ENCODE results near the gene PAK4. TPM values are rescaled to one million over a fixed set of nuclear protein-coding genes. Genes with fewer than 3 reads are reported as not detected.

Gene PAK4
- total RNA-seq, 1 experiment from 2014 or later = 63.1 TPM

DNA sequence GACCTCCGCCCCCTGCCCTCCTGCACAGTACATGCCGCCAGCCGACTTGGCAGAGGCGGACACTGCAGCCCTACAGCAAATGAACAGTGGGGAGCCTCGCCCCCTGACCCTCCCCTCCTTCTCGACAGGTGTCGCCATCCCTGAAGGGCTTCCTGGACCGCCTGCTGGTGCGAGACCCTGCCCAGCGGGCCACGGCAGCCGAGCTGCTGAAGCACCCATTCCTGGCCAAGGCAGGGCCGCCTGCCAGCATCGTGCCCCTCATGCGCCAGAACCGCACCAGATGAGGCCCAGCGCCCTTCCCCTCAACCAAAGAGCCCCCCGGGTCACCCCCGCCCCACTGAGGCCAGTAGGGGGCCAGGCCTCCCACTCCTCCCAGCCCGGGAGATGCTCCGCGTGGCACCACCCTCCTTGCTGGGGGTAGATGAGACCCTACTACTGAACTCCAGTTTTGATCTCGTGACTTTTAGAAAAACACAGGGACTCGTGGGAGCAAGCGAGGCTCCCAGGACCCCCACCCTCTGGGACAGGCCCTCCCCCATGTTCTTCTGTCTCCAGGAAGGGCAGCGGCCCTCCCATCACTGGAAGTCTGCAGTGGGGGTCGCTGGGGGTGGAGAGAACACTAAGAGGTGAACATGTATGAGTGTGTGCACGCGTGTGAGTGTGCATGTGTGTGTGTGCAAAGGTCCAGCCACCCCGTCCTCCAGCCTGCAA is 52.9 kb downstream of the PAK4 start:
- Mint-ChIP-seq H3K9me3 (no peaks in the 10 kb centered on the region), H3K36me3 (ENCODE audit: insufficient read depth in 1 of 3, low read depth in 3 of 3) (peaks cover 2 to 41% (median 27%) of the 10 kb centered on the region in 3 experiments; a peak in 6 of 7 replicates), H3K27ac (no peak overlapping the region), H3K27me3 (ENCODE audit: low read depth) (no peaks in the 10 kb centered on the region), H3K4me1 (0 out of 4 replicates have a peak, but pooled peaks cover 0 to 2% of the 10 kb centered on the region in 2 experiments), H3K4me3 (no peak overlapping the region)
- Histone ChIP-seq H2BK12ac (ENCODE audit: insufficient read length, low read depth, low read length) (no peak overlapping the region), H3T11ph (ENCODE audit: low read length) (no peak overlapping the region), H3K27me3 (ENCODE audit: insufficient read depth, low read length) (no peaks in the 10 kb centered on the region), H3K56ac (ENCODE audit: insufficient read length, low read depth, low read length) (no peak overlapping the region), H3K23me2 (ENCODE audit: insufficient read length, low read depth, low read length, poor library complexity, severe bottlenecking) (no peaks in the 10 kb centered on the region), H3K4me2 (ENCODE audit: insufficient read depth, insufficient read length, low read length) (no peak overlapping the region), H3K4me1 (ENCODE audit: insufficient read depth, low read length) (no peaks in the 10 kb centered on the region), H3K9me3 (ENCODE audit: control insufficient read depth, low read depth, low read length) (no peaks in the 10 kb centered on the region), H4K8ac (replicated peaks; ENCODE audit: insufficient read length, low read depth, low read length) (no peak overlapping the region), H3K9ac (ENCODE audit: extremely low read depth, insufficient read length, low read length) (no peak overlapping the region), H3K4ac (ENCODE audit: low read depth, low read length) (no peak overlapping the region), H3K18ac (ENCODE audit: insufficient read length, low read depth, low read length) (no peak overlapping the region), H4K20me1 (ENCODE audit: control insufficient read depth, insufficient read depth, insufficient read length) (no peaks in the 10 kb centered on the region), H3K79me2 (ENCODE audit: insufficient read depth, low read length) (no peaks in the 10 kb centered on the region), H2AFZ (ENCODE audit: low read length) (no peak overlapping the region), H3K23ac (ENCODE audit: insufficient read length, low read depth, low read length) (no peak overlapping the region), H2BK5ac (ENCODE audit: insufficient read length, low read length) (no peak overlapping the region), H2AK5ac (ENCODE audit: insufficient read length, low read length) (no peak overlapping the region), H2BK20ac (ENCODE audit: low read depth, low read length, poor library complexity, severe bottlenecking) (no peak overlapping the region), H3K79me1 (ENCODE audit: insufficient read depth, low read depth, low read length, poor library complexity, severe bottlenecking) (no peaks in the 10 kb centered on the region), H2BK15ac (ENCODE audit: low read depth, low read length) (no peak overlapping the region), H3K27ac (ENCODE audit: insufficient read length, low read depth, low read length) (no peak overlapping the region), H3K14ac (ENCODE audit: insufficient read depth, low read length) (no peak overlapping the region), H4K91ac (ENCODE audit: insufficient read length, low read depth, low read length) (no peak overlapping the region), H4K5ac (ENCODE audit: insufficient read length, low read depth, low read length) (no peak overlapping the region), H2BK120ac (ENCODE audit: low read depth, low read length, poor library complexity, severe bottlenecking) (no peak overlapping the region)
- WGBS (ENCODE audit: extremely low coverage, insufficient read length, low lambda C conversion rate) = no CpG with 5 or more reads among the region's 30 CpGs
- no peak for DNase-seq
- TF ChIP-seq, protein P1, sequence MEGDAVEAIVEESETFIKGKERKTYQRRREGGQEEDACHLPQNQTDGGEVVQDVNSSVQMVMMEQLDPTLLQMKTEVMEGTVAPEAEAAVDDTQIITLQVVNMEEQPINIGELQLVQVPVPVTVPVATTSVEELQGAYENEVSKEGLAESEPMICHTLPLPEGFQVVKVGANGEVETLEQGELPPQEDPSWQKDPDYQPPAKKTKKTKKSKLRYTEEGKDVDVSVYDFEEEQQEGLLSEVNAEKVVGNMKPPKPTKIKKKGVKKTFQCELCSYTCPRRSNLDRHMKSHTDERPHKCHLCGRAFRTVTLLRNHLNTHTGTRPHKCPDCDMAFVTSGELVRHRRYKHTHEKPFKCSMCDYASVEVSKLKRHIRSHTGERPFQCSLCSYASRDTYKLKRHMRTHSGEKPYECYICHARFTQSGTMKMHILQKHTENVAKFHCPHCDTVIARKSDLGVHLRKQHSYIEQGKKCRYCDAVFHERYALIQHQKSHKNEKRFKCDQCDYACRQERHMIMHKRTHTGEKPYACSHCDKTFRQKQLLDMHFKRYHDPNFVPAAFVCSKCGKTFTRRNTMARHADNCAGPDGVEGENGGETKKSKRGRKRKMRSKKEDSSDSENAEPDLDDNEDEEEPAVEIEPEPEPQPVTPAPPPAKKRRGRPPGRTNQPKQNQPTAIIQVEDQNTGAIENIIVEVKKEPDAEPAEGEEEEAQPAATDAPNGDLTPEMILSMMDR (conservative IDR thresholded peaks at IDR 0.05) = no peak

Measured in H9 (cell line).